ENCODE results near the gene RPS6KA4.

The RPS6KA4 gene

DNA sequence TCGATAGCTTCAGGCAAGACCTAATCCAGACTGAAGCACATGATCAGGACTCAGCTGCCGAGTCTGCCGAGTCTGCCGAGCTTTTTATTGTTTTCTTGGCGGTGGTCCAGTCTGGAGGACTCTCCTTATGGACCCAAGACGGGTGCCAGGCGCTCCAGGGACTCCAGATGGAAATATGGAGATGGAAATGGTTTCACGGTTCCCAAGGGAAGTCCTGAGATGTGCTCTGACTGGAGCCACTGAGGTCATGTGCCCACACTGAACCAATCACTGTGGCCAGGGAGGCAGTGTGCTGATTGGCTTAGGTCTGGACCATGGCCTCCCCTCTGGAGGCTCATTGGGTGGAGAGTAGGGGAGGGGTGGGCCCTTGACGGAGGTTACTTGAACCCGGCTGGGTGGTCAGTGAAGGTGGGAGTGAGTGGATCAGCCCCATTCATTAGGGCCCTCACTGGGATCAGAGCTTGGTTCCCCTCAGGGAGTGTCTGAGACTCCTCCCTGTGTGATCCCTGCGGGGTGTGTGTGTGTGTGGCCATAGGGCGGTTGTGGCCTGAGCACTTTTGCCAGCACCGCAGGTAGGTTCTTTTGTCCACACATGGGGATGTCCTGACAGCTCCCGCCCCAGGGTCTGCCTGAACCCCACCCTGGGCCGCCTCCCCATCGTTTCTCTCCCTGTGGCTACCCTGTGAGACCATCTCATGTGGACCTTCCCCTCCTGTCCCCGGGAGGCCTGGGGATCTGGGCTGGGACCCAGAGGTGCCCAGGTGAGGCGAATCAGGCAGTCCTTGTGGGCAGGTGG, 14.0 kb downstream of the RPS6KA4 start:
- in situ Hi-C loops (cut with HindIII; ENCODE audit: low pct_ligation_motif_present, low sequenced_read_pairs) = no loop called here
- Histone ChIP-seq H3K27ac (no peak overlapping the region), H3K36me3 (replicated peaks) (peaks cover 22% of the 10 kb centered on the region), H3K27me3 (replicated peaks) (no peaks in the 10 kb centered on the region), H3K4me3 (ENCODE audit: low read depth, low read length) (no peak overlapping the region)
- no peak for DNase-seq
- TF ChIP-seq, protein P1, sequence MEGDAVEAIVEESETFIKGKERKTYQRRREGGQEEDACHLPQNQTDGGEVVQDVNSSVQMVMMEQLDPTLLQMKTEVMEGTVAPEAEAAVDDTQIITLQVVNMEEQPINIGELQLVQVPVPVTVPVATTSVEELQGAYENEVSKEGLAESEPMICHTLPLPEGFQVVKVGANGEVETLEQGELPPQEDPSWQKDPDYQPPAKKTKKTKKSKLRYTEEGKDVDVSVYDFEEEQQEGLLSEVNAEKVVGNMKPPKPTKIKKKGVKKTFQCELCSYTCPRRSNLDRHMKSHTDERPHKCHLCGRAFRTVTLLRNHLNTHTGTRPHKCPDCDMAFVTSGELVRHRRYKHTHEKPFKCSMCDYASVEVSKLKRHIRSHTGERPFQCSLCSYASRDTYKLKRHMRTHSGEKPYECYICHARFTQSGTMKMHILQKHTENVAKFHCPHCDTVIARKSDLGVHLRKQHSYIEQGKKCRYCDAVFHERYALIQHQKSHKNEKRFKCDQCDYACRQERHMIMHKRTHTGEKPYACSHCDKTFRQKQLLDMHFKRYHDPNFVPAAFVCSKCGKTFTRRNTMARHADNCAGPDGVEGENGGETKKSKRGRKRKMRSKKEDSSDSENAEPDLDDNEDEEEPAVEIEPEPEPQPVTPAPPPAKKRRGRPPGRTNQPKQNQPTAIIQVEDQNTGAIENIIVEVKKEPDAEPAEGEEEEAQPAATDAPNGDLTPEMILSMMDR (IDR thresholded peaks at IDR 0.05; ENCODE audit: low read depth, low read length, missing control alignments) = no peak

DNA sequence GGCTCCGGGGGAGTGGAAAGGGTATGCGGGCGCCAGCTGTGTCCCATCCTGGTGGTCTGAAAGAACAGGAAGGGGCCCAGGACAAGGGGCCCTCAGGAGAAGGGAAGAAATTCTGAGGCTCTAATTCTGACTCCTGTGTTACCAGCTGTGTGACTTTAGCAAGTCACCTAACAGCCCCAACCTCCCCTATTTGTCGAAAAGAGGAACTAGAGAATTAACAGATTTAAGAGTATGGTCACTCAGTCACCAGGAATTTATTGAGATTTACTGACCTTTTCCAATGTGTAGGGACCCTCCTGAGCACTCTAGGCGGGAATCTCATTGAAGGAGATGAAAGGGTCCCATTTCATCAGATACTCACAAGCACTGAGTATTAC, 14.6 kb downstream of the RPS6KA4 start:
- no peaks in the 10 kb centered on the region for H3K27me3 ChIP-seq (replicated peaks)
- peaks cover 16% of the 10 kb centered on the region for H3K36me3 ChIP-seq (replicated peaks)
- DNase-seq = no peak
- in situ Hi-C loops (cut with HindIII; ENCODE audit: low pct_ligation_motif_present, low sequenced_read_pairs) = no loop called here
- TF ChIP-seq, protein P1 (IDR thresholded peaks at IDR 0.05; ENCODE audit: low read depth, low read length, missing control alignments) = no peak
- no peak overlapping the region for H3K4me3 ChIP-seq (ENCODE audit: low read depth, low read length)
- no peak overlapping the region for H3K27ac ChIP-seq

DNA sequence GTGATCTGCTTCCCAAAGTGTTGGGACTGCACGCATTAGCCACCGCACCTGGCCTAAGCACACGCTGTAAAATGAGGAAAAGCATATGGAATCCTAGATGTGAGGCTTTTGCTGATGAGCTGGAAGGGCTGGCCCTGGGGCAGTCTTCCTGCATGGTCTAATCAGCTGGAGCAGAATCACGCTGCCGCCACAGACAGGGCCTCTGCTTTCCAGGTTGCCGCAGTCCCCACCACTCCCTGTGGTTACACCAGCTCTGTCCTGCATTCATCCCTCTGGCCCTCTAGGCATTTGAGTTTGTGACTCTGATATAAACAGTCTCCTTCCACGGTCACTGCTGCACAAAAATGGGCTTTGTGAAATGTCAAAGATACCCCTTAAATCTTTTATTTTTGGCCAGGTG, 17.1 kb downstream of the RPS6KA4 start:
- Histone ChIP-seq H3K4me3 (ENCODE audit: low read depth, low read length) (no peak overlapping the region), H3K27me3 (replicated peaks) (no peaks in the 10 kb centered on the region), H3K36me3 (replicated peaks) (no peaks in the 10 kb centered on the region), H3K27ac (no peak overlapping the region)
- DNase-seq = no peak
- in situ Hi-C loops (cut with HindIII; ENCODE audit: low pct_ligation_motif_present, low sequenced_read_pairs) = no loop called here
- TF ChIP-seq, protein P1 (IDR thresholded peaks at IDR 0.05; ENCODE audit: low read depth, low read length, missing control alignments) = no peak

DNA sequence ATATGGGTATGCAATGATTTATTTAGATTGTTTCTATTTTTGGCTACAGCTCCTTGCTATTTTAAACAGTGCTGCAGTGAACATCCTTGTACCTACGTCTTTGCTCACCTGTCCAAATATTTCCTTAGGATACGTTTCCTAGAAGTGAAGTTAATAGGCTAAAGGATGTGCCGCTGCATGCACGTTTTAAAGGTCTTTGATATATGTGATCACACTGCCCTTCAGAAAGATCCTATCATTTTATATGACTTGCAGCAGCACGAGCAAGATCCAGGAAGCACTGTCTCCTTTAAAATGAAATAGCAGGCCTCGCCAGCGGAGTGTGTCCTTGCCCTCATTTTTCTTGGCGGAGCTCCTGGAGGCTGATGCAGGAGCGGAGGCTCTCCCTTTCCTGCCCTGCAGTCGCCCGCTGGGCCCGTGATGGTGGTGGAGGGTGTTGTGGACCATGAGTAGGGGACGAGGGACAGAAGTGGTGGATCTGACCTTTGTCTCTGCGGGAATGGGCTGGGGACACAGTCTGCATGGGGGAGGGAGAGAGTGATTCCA, 19.4 kb downstream of the RPS6KA4 start:
- TF ChIP-seq, protein P1 (IDR thresholded peaks at IDR 0.05; ENCODE audit: low read depth, low read length, missing control alignments) = no peak
- Histone ChIP-seq H3K27me3 (replicated peaks) (no peaks in the 10 kb centered on the region), H3K27ac (no peak overlapping the region), H3K36me3 (replicated peaks) (no peaks in the 10 kb centered on the region), H3K4me3 (ENCODE audit: low read depth, low read length) (no peak overlapping the region)
- DNase-seq = no peak
- in situ Hi-C loops (cut with HindIII; ENCODE audit: low pct_ligation_motif_present, low sequenced_read_pairs) = no loop called here

DNA sequence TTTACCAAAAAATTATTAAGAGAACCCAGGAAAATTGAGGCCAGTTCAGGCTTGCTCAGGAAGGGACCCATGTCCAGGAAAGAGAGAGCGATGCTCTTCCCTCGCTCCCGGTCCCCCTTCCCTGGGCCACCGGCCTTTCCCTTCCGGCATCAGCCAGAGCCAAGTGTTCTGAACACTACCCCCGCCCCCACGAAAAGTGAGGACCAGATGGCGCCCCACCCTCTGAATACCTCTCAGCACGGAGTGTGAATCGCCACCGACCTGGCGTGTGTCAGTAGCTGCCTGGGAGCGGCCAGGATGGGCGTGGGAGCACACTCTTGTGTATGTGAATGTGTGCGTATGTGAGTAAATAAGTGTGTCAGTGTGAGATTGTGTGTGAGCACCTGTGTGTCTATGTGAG, 20.2 kb downstream of the RPS6KA4 start:
- H3K36me3 ChIP-seq (replicated peaks) = no peaks in the 10 kb centered on the region
- in situ Hi-C loops (cut with HindIII; ENCODE audit: low pct_ligation_motif_present, low sequenced_read_pairs) = no loop called here
- DNase-seq = no peak
- no peak overlapping the region for H3K27ac ChIP-seq
- TF ChIP-seq, protein P1 (IDR thresholded peaks at IDR 0.05; ENCODE audit: low read depth, low read length, missing control alignments) = no peak
- no peak overlapping the region for H3K4me3 ChIP-seq (ENCODE audit: low read depth, low read length)
- H3K27me3 ChIP-seq (replicated peaks) = no peaks in the 10 kb centered on the region
